Measurements from ENCODE around the gene PDPR.
"Not testable (repeated sequence)": the region's sequence is repeated elsewhere in the genome, so short reads cannot be mapped to it uniquely, and the experiment has no call there.

DNA sequence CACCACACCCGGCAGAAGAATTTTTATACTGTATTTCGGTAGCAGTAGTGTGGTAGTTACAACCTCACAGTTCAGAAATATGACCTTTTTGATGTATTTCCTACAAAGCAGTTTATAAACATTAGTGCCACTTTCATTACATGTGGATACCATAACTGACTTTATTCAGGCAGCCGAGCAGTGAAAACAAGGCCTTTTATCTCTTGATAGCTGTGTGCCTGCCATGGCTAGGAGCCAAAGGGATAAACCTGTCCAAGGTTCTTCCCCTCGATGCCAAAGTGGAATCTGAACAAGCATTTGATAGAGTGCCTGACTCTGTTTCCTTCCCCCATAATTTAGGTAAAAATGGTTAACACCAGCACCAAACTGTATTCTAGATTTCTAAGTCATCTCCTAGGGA lies 23.0 kb upstream of the PDPR start:
- TF ChIP-seq POLR2A (IDR thresholded peaks at IDR 0.05), result not testable (repeated sequence)
- TF ChIP-seq, protein P1, sequence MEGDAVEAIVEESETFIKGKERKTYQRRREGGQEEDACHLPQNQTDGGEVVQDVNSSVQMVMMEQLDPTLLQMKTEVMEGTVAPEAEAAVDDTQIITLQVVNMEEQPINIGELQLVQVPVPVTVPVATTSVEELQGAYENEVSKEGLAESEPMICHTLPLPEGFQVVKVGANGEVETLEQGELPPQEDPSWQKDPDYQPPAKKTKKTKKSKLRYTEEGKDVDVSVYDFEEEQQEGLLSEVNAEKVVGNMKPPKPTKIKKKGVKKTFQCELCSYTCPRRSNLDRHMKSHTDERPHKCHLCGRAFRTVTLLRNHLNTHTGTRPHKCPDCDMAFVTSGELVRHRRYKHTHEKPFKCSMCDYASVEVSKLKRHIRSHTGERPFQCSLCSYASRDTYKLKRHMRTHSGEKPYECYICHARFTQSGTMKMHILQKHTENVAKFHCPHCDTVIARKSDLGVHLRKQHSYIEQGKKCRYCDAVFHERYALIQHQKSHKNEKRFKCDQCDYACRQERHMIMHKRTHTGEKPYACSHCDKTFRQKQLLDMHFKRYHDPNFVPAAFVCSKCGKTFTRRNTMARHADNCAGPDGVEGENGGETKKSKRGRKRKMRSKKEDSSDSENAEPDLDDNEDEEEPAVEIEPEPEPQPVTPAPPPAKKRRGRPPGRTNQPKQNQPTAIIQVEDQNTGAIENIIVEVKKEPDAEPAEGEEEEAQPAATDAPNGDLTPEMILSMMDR (IDR thresholded peaks at IDR 0.05), result not testable (repeated sequence)

All from sigmoid colon (tissue), 3 donors.